ENCODE data around the gene MRNIP. TPM values are rescaled to one million over a fixed set of nuclear protein-coding genes. Genes with fewer than 3 reads are reported as not detected.
"Not testable (repeated sequence)": the region's sequence is repeated elsewhere in the genome, so short reads cannot be mapped to it uniquely, and the experiment has no call there.

The MRNIP gene
- total RNA-seq, 3 donors from 2014 or later, result 14.9 to 16.1 (median 16.0) TPM

DNA sequence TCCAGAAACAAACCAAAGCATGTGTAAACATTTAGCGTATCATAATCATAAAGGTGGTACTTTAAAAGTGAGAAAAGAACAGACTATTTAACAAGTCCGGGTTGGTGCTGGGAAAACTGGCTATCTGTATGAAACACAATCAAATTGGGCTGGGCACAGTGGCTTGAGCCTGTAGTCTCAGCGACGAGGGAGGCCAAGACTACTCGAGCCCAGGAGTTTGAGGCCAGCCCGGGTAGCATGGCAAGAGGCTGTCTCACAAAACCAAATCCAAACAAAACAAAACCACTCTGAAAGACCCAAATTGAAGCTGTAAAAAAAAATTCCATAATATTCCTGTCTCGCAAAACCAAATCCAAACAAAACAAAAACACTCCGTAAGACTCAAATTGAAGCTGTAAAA lies 4.3 kb downstream of the MRNIP start:
- Mint-ChIP-seq H3K9me3 (no peaks in the 10 kb centered on the region), H3K4me1 (ENCODE audit: low read depth) (peaks cover 12% of the 10 kb centered on the region), H3K4me3 (no peak overlapping the region), H3K36me3 (ENCODE audit: insufficient read depth) (peaks cover 16% of the 10 kb centered on the region), H3K27me3 (ENCODE audit: low read depth) (no peaks in the 10 kb centered on the region)
- DNase-seq, result no peak
- ATAC-seq, result no peak

DNA sequence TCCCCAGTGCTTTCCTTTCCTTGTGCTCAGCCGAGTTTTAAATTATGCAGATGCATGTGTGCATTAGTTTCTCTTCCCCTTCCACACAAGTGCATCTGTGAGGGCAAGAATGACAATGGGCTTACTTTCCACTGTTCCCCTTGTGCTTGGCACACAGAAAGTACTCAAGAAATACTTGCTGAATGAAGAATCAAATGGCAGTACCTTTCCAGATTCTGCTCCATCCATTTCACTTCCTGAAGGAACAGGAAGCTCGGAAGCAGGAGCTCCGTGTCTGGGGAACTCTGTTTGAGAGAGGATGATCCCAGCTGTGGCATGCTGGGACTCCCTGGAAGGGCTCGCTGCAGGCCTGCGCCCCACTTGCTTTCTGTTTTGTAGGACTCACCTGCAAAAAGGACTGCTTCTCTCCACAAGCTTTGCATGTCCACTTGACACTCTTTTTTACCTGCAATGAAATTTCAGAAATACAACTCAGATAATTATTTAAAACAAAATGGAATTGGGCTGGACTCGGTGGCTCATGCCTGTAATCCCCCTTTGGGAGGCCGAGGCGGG lies 5.5 kb downstream of the MRNIP start:
- no peaks in the 10 kb centered on the region for H3K27me3 Mint-ChIP-seq (ENCODE audit: low read depth)
- no peak for ATAC-seq
- peaks cover 11% of the 10 kb centered on the region for H3K4me1 Mint-ChIP-seq (ENCODE audit: low read depth)
- no peak for DNase-seq
- H3K36me3 Mint-ChIP-seq (ENCODE audit: insufficient read depth), result peaks cover 16% of the 10 kb centered on the region
- no peaks in the 10 kb centered on the region for H3K9me3 Mint-ChIP-seq
- H3K4me3 Mint-ChIP-seq, result no peak overlapping the region

GRCh38 chr5:179841621-179842020 lies 17.0 kb downstream of the MRNIP start:
- Mint-ChIP-seq H3K27me3 (ENCODE audit: low read depth) (no peaks in the 10 kb centered on the region), H3K4me3 (no peak overlapping the region), H3K9me3 (peaks cover 5% of the 10 kb centered on the region), H3K4me1 (ENCODE audit: low read depth) (peaks cover 9% of the 10 kb centered on the region), H3K36me3 (ENCODE audit: insufficient read depth) (peaks cover 24% of the 10 kb centered on the region)
- DNase-seq, result no peak
- no peak for ATAC-seq

DNA sequence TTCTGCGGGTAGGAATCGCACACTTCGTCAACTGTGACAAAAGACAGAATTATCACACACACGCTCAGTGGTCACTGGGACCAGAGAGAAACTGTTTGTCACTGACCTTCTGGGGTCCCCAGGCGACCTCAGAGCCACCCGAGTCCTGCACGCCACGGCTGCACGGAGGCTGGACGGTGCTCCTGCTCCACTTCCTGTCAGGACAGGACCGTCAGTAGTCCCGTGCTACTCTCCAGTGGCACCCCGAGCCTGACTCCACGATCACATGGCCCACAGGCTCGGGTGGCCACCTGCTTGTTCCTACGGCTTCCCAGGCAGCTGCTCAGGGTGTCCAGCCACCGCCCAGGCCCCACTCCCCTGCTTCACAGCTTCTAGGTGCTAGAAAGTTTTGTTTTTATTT lies 17.9 kb downstream of the MRNIP start:
- peaks cover 25% of the 10 kb centered on the region for H3K36me3 Mint-ChIP-seq (ENCODE audit: insufficient read depth)
- no peak overlapping the region for H3K4me3 Mint-ChIP-seq
- no peak for DNase-seq

GRCh38 chr5:179840321-179840720 lies 18.3 kb downstream of the MRNIP start:
- Mint-ChIP-seq H3K9me3 (peaks cover 5% of the 10 kb centered on the region), H3K36me3 (ENCODE audit: insufficient read depth) (peaks cover 29% of the 10 kb centered on the region), H3K4me3 (no peak overlapping the region), H3K4me1 (ENCODE audit: low read depth) (peaks cover 20% of the 10 kb centered on the region), H3K27me3 (ENCODE audit: low read depth) (no peaks in the 10 kb centered on the region)
- DNase-seq (no peak), ATAC-seq (no peak)

More for the DNA sequence above, 17.9 kb downstream of the MRNIP start:
- peaks cover 18% of the 10 kb centered on the region for H3K4me1 Mint-ChIP-seq (ENCODE audit: low read depth)
- ATAC-seq, result no peak
- peaks cover 5% of the 10 kb centered on the region for H3K9me3 Mint-ChIP-seq
- H3K27me3 Mint-ChIP-seq (ENCODE audit: low read depth), result no peaks in the 10 kb centered on the region

DNA sequence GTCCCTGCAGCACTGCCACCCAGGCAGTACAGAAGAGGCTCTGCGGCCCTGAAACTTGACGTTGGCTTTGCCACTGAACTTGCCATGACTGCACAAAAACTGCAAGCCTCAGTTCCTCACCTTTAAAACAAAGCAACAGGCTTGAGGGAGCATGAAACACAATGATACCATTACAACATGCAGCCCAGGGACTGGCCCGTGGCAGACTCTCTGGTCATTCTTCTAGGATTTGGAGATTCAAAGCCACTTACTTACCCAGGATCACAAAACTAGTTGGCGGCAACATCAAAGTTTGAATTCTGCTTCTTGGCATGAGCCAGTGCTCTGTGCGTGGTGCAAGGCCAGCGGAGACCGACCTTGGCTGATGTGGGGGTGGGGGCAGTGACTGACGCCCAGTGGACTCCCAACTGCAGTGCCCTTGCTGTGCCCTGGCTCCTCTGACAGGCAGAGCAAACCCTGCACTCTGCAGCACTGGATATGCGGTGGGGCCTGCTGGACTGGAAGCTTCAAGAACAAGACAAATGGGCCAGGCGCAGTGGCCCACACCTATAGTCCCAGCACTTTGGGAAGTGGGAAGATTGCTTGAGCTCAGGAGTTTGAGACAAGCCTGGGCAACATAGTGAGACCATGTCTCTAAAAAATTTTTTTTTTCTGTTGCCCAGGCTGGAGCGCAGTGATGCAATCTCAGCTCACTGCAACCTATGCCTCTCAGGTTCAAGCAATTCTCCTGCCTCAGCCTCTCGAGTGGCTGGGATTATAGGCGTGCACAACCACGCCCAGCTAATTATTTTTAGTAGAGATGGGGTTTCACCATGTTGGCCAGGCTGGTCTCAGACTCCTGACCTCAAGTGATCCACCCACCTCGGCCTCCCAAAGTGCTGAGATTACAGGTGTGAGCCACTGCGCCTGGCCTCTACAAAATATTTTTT lies 19.0 kb downstream of the MRNIP start:
- Mint-ChIP-seq H3K9me3 (no peaks in the 10 kb centered on the region), H3K36me3 (ENCODE audit: insufficient read depth) (peaks cover 28% of the 10 kb centered on the region), H3K27me3 (ENCODE audit: low read depth) (no peaks in the 10 kb centered on the region), H3K4me3 (no peak overlapping the region), H3K4me1 (ENCODE audit: low read depth) (peaks cover 21% of the 10 kb centered on the region)
- no peak for ATAC-seq
- no peak for DNase-seq

- H3K4me1 Mint-ChIP-seq (ENCODE audit: low read depth), result peaks cover 21% of the 10 kb centered on the region
- H3K36me3 Mint-ChIP-seq (ENCODE audit: insufficient read depth), result peaks cover 36% of the 10 kb centered on the region
- DNase-seq, result no peak
- H3K9me3 Mint-ChIP-seq, result no peaks in the 10 kb centered on the region
- no peaks in the 10 kb centered on the region for H3K27me3 Mint-ChIP-seq (ENCODE audit: low read depth)
- no peak for ATAC-seq
- no peak overlapping the region for H3K4me3 Mint-ChIP-seq
Observed at GRCh38 chr5:179837076-179838011, 21.3 kb downstream of the MRNIP start.

- peak; percentile 48 for DNase-seq
- no peak overlapping the region for H3K4me3 Mint-ChIP-seq
- peaks cover 32% of the 10 kb centered on the region for H3K36me3 Mint-ChIP-seq (ENCODE audit: insufficient read depth)
- H3K27me3 Mint-ChIP-seq (ENCODE audit: low read depth), result no peaks in the 10 kb centered on the region
- peaks cover 21% of the 10 kb centered on the region for H3K4me1 Mint-ChIP-seq (ENCODE audit: low read depth)
- ATAC-seq, result peak; percentile 98 to 99
- H3K9me3 Mint-ChIP-seq, result no peaks in the 10 kb centered on the region
Observed at GRCh38 chr5:179836225-179837019, 22.2 kb downstream of the MRNIP start.

DNA sequence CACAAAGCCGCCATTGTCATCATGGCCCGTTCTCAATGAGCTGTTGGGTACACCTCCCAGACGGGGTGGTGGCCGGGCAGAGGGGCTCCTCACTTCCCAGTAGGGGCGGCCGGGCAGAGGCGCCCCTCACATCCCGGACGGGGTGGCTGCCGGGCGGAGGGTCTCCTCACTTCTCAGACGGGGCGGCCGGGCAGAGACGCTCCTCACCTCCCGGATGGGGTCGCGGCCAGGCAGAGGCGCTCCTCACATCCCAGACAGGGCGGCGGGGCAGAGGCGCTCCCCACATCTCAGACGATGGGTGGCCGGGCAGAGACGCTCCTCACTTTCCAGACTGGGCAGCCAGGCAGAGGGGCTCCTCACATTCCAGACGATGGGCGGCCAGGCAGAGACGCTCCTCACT lies 23.7 kb downstream of the MRNIP start:
- not testable (repeated sequence) for ATAC-seq; H3K4me3 Mint-ChIP-seq; H3K9me3 Mint-ChIP-seq; DNase-seq; H3K27me3 Mint-ChIP-seq (ENCODE audit: low read depth)
- H3K36me3 Mint-ChIP-seq (ENCODE audit: insufficient read depth), result peaks cover 37% of the 10 kb centered on the region
- peaks cover 21% of the 10 kb centered on the region for H3K4me1 Mint-ChIP-seq (ENCODE audit: low read depth)

- no peak for ATAC-seq
- Mint-ChIP-seq H3K36me3 (ENCODE audit: insufficient read depth) (peaks cover 44% of the 10 kb centered on the region), H3K9me3 (no peaks in the 10 kb centered on the region), H3K4me1 (ENCODE audit: low read depth) (peaks cover 21% of the 10 kb centered on the region), H3K4me3 (no peak overlapping the region), H3K27me3 (ENCODE audit: low read depth) (no peaks in the 10 kb centered on the region)
- no peak for DNase-seq
Observed at GRCh38 chr5:179834120-179834519, 24.5 kb downstream of the MRNIP start.

- H3K4me1 Mint-ChIP-seq (ENCODE audit: low read depth), result peaks cover 22% of the 10 kb centered on the region
- no peaks in the 10 kb centered on the region for H3K27me3 Mint-ChIP-seq (ENCODE audit: low read depth)
- H3K9me3 Mint-ChIP-seq, result no peaks in the 10 kb centered on the region
- DNase-seq (no peak), ATAC-seq (no peak)
- H3K4me3 Mint-ChIP-seq, result no peak overlapping the region
- peaks cover 46% of the 10 kb centered on the region for H3K36me3 Mint-ChIP-seq (ENCODE audit: insufficient read depth)
Observed at GRCh38 chr5:179833709-179834070, 24.9 kb downstream of the MRNIP start.

GRCh38 chr5:179833056-179833708 lies 25.4 kb downstream of the MRNIP start:
- ATAC-seq, result no peak
- H3K4me3 Mint-ChIP-seq, result no peak overlapping the region
- no peak for DNase-seq
- H3K9me3 Mint-ChIP-seq, result no peaks in the 10 kb centered on the region
- no peaks in the 10 kb centered on the region for H3K27me3 Mint-ChIP-seq (ENCODE audit: low read depth)
- H3K36me3 Mint-ChIP-seq (ENCODE audit: insufficient read depth), result peaks cover 49% of the 10 kb centered on the region
- peaks cover 24% of the 10 kb centered on the region for H3K4me1 Mint-ChIP-seq (ENCODE audit: low read depth)

GRCh38 chr5:179832039-179832745 lies 26.4 kb downstream of the MRNIP start:
- no peak for DNase-seq
- no peaks in the 10 kb centered on the region for H3K27me3 Mint-ChIP-seq (ENCODE audit: low read depth)
- H3K4me3 Mint-ChIP-seq, result no peak overlapping the region

More at GRCh38 chr5:179832039-179832745, 26.4 kb downstream of the MRNIP start:
- no peak for ATAC-seq
- Mint-ChIP-seq H3K36me3 (ENCODE audit: insufficient read depth) (peaks cover 58% of the 10 kb centered on the region), H3K9me3 (no peaks in the 10 kb centered on the region), H3K4me1 (ENCODE audit: low read depth) (peaks cover 28% of the 10 kb centered on the region)

Measured in activated T-cell treated with anti-CD3 and anti-CD28 coated beads, Interleukin-2, amount 50 U/mL, for 4 hours (primary cell).